ENCODE data around the gene CPT1A. TPM values are rescaled to one million over a fixed set of nuclear protein-coding genes. Genes with fewer than 3 reads are reported as not detected.

Gene CPT1A
- total RNA-seq, 2 experiments from 2014 or later: 15.3 to 16.1 TPM

- no peaks in the 10 kb centered on the region for H3K9me3 Mint-ChIP-seq
Observed at GRCh38 chr11:68821670-68822069, 20.0 kb downstream of the CPT1A start.

GRCh38 chr11:68819362-68819761 is 22.4 kb downstream of the CPT1A start:
- intact Hi-C loops (cut with micrococcal nuclease): no loop called here
- peaks cover 18% of the 10 kb centered on the region for H3K4me1 Mint-ChIP-seq (ENCODE audit: low read depth)
- CTCF ChIA-PET: interaction anchor here (0.5 to 0.6 kb wide), 2 partner anchors 20 to 545 kb away, joined by 3 read pairs; no protein-coding TSS in a partner anchor

More at GRCh38 chr11:68821670-68822069, 20.0 kb downstream of the CPT1A start:
- no peaks in the 10 kb centered on the region for H3K36me3 Mint-ChIP-seq (ENCODE audit: low read depth)
- no peak for DNase-seq
- peaks cover 28% of the 10 kb centered on the region for H3K4me1 Mint-ChIP-seq (ENCODE audit: low read depth)
- intact Hi-C loops (cut with micrococcal nuclease): no loop called here
- H3K27ac Mint-ChIP-seq: no peak overlapping the region
- no peaks in the 10 kb centered on the region for H3K27me3 Mint-ChIP-seq (ENCODE audit: low read depth)
- CTCF ChIA-PET: no interaction called here
- H3K4me3 Mint-ChIP-seq: no peak overlapping the region

GRCh38 chr11:68818181-68818580 is 23.5 kb downstream of the CPT1A start:
- no peaks in the 10 kb centered on the region for H3K9me3 Mint-ChIP-seq
- CTCF ChIA-PET: interaction anchor here (0.6 to 1.1 kb wide), 2 partner anchors 21 to 26 kb away, joined by 3 read pairs; no protein-coding TSS in a partner anchor
- intact Hi-C loops (cut with micrococcal nuclease): no loop called here
- no peaks in the 10 kb centered on the region for H3K27me3 Mint-ChIP-seq (ENCODE audit: low read depth)
- no peaks in the 10 kb centered on the region for H3K36me3 Mint-ChIP-seq (ENCODE audit: low read depth)
- no peak overlapping the region for H3K27ac Mint-ChIP-seq
- no peak for DNase-seq
- H3K4me3 Mint-ChIP-seq: no peak overlapping the region
- H3K4me1 Mint-ChIP-seq (ENCODE audit: low read depth): peaks cover 18% of the 10 kb centered on the region

More at GRCh38 chr11:68819362-68819761, 22.4 kb downstream of the CPT1A start:
- H3K27me3 Mint-ChIP-seq (ENCODE audit: low read depth): no peaks in the 10 kb centered on the region
- H3K36me3 Mint-ChIP-seq (ENCODE audit: low read depth): no peaks in the 10 kb centered on the region
- H3K9me3 Mint-ChIP-seq: no peaks in the 10 kb centered on the region
- H3K27ac Mint-ChIP-seq: no peak overlapping the region
- no peak for DNase-seq
- no peak overlapping the region for H3K4me3 Mint-ChIP-seq

DNA sequence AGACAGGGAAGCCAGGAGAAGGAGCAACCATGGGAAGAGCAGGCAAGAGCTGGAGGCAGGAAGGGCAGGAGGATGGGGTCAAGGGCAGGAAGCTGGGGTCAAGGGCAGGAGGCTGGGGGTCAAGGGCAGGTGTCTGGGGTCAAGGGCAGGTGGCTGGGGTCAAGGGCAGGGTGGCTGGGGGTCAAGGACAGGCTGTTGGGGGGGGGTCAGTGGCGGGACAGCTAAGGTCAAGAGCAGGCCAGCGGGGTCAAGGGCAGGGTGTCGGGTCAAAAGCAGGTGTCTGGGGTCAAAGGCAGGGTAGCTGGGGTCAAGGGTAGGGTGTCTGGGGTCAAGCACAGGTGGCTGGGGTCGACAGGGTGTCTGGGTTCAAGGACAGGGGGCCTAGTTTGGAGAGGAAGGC is 24.2 kb downstream of the CPT1A start:
- no peak overlapping the region for H3K4me3 Mint-ChIP-seq
- intact Hi-C loops (cut with micrococcal nuclease): no loop called here
- no peaks in the 10 kb centered on the region for H3K36me3 Mint-ChIP-seq (ENCODE audit: low read depth)
- H3K27ac Mint-ChIP-seq: peak overlapping the region; percentile 43
- no peak for DNase-seq
- H3K4me1 Mint-ChIP-seq (ENCODE audit: low read depth): peaks cover 18% of the 10 kb centered on the region
- CTCF ChIA-PET: interaction anchor here (1.1 kb wide), 1 partner anchor 27 kb away, joined by 3 read pairs; no protein-coding TSS in a partner anchor
- H3K9me3 Mint-ChIP-seq: no peaks in the 10 kb centered on the region
- H3K27me3 Mint-ChIP-seq (ENCODE audit: low read depth): no peaks in the 10 kb centered on the region

- peak; percentile 27 for DNase-seq
- intact Hi-C loops (cut with micrococcal nuclease): no loop called here
- H3K4me1 Mint-ChIP-seq (ENCODE audit: low read depth): peaks cover 18% of the 10 kb centered on the region
- no peaks in the 10 kb centered on the region for H3K27me3 Mint-ChIP-seq (ENCODE audit: low read depth)
- H3K36me3 Mint-ChIP-seq (ENCODE audit: low read depth): no peaks in the 10 kb centered on the region
- no peak overlapping the region for H3K4me3 Mint-ChIP-seq
- CTCF ChIA-PET: no interaction called here
- H3K9me3 Mint-ChIP-seq: no peaks in the 10 kb centered on the region
- H3K27ac Mint-ChIP-seq: peak overlapping the region; percentile 43
Observed at GRCh38 chr11:68816917-68817419, 24.7 kb downstream of the CPT1A start.

GRCh38 chr11:68816251-68816776 is 25.4 kb downstream of the CPT1A start:
- no peaks in the 10 kb centered on the region for H3K36me3 Mint-ChIP-seq (ENCODE audit: low read depth)
- no peaks in the 10 kb centered on the region for H3K27me3 Mint-ChIP-seq (ENCODE audit: low read depth)
- CTCF ChIA-PET: no interaction called here
- no peak overlapping the region for H3K27ac Mint-ChIP-seq
- intact Hi-C loops (cut with micrococcal nuclease): no loop called here
- H3K4me1 Mint-ChIP-seq (ENCODE audit: low read depth): peaks cover 18% of the 10 kb centered on the region
- H3K4me3 Mint-ChIP-seq: no peak overlapping the region
- DNase-seq: no peak
- H3K9me3 Mint-ChIP-seq: no peaks in the 10 kb centered on the region

DNA sequence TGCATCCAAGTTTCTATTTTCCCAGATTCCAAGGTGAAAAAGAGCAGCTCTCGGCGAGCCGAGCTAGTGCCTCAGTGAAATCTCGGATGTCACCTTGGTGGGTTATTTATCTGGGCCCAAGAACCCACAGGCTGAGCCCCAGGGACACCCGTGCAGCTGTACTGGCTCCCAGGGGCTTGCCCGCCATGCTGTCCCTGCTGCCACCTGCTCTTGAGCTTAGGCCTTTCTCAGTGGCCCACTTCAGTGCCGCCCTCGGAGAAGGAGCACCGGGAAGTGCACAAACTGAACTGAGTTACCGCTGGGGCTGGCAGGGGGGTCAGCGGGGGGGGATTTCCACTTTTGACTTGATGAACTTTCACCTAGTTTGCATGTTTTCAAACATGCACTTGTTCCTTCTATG is 27.9 kb downstream of the CPT1A start:
- Mint-ChIP-seq H3K4me3 (no peak overlapping the region), H3K27me3 (ENCODE audit: low read depth) (no peaks in the 10 kb centered on the region), H3K9me3 (no peaks in the 10 kb centered on the region), H3K27ac (no peak overlapping the region), H3K36me3 (ENCODE audit: low read depth) (no peaks in the 10 kb centered on the region), H3K4me1 (ENCODE audit: low read depth) (peaks cover 18% of the 10 kb centered on the region)
- intact Hi-C loops (cut with micrococcal nuclease): no loop called here
- DNase-seq: no peak
- CTCF ChIA-PET: no interaction called here

- peaks cover 10% of the 10 kb centered on the region for H3K4me1 Mint-ChIP-seq (ENCODE audit: low read depth)
- intact Hi-C loops (cut with micrococcal nuclease): no loop called here
- CTCF ChIA-PET: no interaction called here
- DNase-seq: no peak
- H3K4me3 Mint-ChIP-seq: no peak overlapping the region
- no peaks in the 10 kb centered on the region for H3K36me3 Mint-ChIP-seq (ENCODE audit: low read depth)
- no peaks in the 10 kb centered on the region for H3K27me3 Mint-ChIP-seq (ENCODE audit: low read depth)
- H3K27ac Mint-ChIP-seq: no peak overlapping the region
- no peaks in the 10 kb centered on the region for H3K9me3 Mint-ChIP-seq
Observed at GRCh38 chr11:68812526-68812925, 29.2 kb downstream of the CPT1A start.

- H3K27me3 Mint-ChIP-seq (ENCODE audit: low read depth): no peaks in the 10 kb centered on the region
- H3K36me3 Mint-ChIP-seq (ENCODE audit: low read depth): no peaks in the 10 kb centered on the region
- H3K4me3 Mint-ChIP-seq: no peak overlapping the region
- no peaks in the 10 kb centered on the region for H3K4me1 Mint-ChIP-seq (ENCODE audit: low read depth)
- H3K9me3 Mint-ChIP-seq: no peaks in the 10 kb centered on the region
- intact Hi-C loops (cut with micrococcal nuclease): no loop called here
- DNase-seq: no peak
- CTCF ChIA-PET: interaction anchor here (1.8 kb wide), 1 partner anchor 34 kb away, joined by 4 read pairs; no protein-coding TSS in a partner anchor
- no peak overlapping the region for H3K27ac Mint-ChIP-seq
Observed at GRCh38 chr11:68810164-68810563, 31.6 kb downstream of the CPT1A start.

GRCh38 chr11:68809506-68809905 is 32.2 kb downstream of the CPT1A start:
- H3K27me3 Mint-ChIP-seq (ENCODE audit: low read depth): no peaks in the 10 kb centered on the region
- no peak overlapping the region for H3K4me3 Mint-ChIP-seq
- no peaks in the 10 kb centered on the region for H3K36me3 Mint-ChIP-seq (ENCODE audit: low read depth)
- no peaks in the 10 kb centered on the region for H3K9me3 Mint-ChIP-seq
- intact Hi-C loops (cut with micrococcal nuclease): no loop called here
- no peaks in the 10 kb centered on the region for H3K4me1 Mint-ChIP-seq (ENCODE audit: low read depth)
- CTCF ChIA-PET: interaction anchor here (1.8 to 2.1 kb wide), 2 partner anchors 11 to 35 kb away, joined by 4 to 5 read pairs; no protein-coding TSS in a partner anchor
- no peak for DNase-seq
- no peak overlapping the region for H3K27ac Mint-ChIP-seq

DNA sequence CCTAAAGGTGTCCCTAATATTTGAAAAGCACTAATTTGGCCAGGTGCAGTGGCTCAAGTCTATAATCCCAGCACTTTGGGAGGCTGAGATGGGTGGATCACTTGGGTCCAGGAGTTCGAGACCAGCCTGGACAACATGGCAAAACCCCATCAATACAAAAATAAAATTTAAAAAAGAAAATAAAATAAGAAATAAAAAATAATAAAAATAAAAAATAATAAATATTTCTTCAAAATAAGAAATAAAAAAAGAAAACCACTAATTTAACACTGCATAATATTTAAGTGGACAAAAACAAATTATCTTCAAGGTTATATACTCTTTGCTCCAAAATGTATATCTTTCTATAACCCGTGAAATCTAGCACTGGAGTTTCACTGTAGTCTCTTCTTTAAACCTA is 32.9 kb downstream of the CPT1A start:
- Mint-ChIP-seq H3K36me3 (ENCODE audit: low read depth) (no peaks in the 10 kb centered on the region), H3K9me3 (no peaks in the 10 kb centered on the region), H3K4me1 (ENCODE audit: low read depth) (no peaks in the 10 kb centered on the region), H3K27me3 (ENCODE audit: low read depth) (no peaks in the 10 kb centered on the region), H3K27ac (no peak overlapping the region), H3K4me3 (no peak overlapping the region)
- CTCF ChIA-PET: interaction anchor here (0.6 to 2.1 kb wide), 3 partner anchors 10 to 549 kb away, joined by 3 to 5 read pairs (median 3); no protein-coding TSS in a partner anchor
- DNase-seq: no peak
- intact Hi-C loops (cut with micrococcal nuclease): no loop called here

DNA sequence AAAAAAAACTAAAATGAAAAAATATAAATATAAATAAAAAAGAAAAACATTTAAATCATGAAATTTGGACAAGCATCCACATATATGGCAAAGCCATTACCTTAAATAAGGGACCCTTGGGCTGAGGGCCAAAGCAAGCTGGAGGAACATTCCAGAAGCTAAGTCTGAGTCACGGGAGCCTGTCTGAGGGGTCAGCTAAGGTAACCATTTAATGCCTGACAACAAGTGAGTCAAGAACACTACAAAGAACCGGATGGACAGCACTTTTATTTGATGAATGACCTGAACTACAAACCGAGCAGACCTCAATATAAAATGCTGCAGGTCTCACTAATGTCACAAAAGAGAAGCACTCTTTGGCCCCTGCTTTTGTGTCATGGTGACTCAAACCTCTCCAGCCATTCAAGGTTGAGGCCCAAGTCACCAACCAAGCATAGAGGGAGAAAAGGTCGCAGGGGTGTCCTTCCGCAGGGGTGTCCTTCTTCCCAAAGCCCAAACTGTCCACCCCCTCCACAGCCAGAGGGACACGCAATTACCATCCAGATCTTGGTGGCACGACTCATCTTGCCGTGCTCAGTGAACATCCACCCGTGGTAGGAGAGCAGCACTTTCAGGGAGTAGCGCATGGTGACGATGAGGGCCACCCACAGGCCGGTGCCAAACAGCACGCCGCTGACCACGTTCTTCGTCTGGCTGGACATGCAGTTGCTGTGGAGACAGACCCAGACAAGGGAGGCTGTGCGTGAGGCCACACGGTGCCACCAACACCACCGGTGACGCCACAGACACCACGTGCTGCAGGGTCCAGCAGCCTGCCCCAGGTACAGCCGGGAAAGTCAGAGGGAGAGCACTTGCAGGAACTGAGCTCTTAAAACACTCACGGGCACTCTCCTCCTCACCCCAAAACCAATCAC is 34.5 kb downstream of the CPT1A start:
- H3K4me3 Mint-ChIP-seq: no peak overlapping the region
- CTCF ChIA-PET: interaction anchor here (2.1 kb wide), 1 partner anchor 9 kb away, joined by 5 read pairs; no protein-coding TSS in a partner anchor
- no peak overlapping the region for H3K27ac Mint-ChIP-seq
- H3K27me3 Mint-ChIP-seq (ENCODE audit: low read depth): no peaks in the 10 kb centered on the region
- peaks cover 1% of the 10 kb centered on the region for H3K36me3 Mint-ChIP-seq (ENCODE audit: low read depth)
- no peak for DNase-seq
- H3K4me1 Mint-ChIP-seq (ENCODE audit: low read depth): no peaks in the 10 kb centered on the region
- intact Hi-C loops (cut with micrococcal nuclease): no loop called here
- no peaks in the 10 kb centered on the region for H3K9me3 Mint-ChIP-seq
